NCI-H1436 treated with DMSO at 0.1 percent for 48 hours (cell line): ENCODE data around the gene ARHGEF28.

ENCODE experiments used
- DNase-seq: peaks from one replicate; lab custom pipeline; 2025; lab: John Stamatoyannopoulos, UW

Gene ARHGEF28

DNA sequence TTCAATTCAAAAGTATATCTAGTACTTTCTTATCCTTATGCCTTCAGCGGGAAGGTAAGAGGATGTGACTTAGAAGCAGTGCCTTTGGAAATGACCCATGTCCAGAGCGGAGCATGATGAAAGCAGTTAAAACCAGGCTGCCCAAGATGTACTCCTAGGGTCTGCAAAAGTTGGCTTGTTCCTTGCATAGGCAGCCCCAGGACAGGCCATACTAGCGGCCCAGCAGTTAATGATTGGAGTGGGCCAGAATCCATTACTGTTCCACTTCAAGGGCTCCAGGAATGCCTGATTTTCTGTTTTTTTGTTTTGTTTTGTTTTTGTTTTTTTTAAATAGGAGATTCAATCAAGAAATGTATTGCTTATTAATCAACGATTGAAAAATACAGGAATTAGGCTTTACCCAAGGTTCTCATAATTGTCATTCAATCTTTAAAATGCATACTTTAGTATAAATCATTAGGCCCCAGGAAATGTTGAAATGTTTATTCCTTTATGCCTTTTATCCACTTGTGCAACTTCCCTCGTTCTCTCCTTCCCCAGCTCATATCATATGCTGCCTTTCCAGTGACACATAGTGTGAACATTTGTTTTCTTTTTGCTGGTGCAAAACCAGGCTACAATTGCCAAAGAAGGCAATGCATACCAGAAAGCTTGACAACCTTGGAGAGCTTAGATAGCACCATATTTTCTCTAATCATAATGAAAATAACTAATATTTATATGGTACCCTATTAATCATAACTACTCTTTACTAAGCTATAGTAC is 190.8 kb downstream of the ARHGEF28 start:
- no peak for DNase-seq

GRCh38 chr5:73818357-73818756 is 192.4 kb downstream of the ARHGEF28 start:
- no peak for DNase-seq

- DNase-seq = no peak
Measured at GRCh38 chr5:73820326-73820725, 194.3 kb downstream of the ARHGEF28 start.

GRCh38 chr5:73821003-73821402 is 195.0 kb downstream of the ARHGEF28 start:
- no peak for DNase-seq

DNA sequence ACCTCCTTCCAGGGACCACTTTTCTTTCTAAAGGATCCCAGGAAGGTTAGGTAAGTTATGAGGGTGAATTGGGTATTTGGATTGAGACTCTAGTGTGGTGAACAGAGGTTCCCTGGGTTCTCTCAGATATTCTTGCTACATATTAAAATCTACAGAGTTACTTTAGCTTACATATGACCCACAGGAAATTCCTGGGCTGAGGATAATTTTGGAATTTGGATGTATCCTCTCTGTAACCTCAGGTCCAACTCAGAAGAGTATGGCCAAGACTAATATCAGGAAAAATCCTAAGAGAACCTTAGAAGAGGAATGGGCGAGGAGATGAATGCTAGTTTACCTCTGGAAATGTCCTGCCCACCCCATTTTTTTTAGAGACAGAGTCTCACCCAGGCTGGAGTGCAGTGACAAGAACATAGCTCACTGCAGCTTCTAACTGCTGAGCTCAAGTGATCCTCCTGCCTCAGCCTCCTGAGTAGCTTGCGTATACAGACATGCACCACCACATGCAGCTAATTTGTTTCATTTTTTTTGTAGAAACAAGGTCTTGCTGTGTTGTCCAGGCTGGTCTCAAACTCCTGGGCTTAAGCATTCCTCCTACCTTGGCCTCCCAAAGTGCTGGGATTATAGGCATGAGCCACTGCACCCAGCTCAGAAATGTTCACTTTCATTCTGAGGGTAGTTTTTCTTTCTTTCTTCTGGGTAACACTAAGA is 196.4 kb downstream of the ARHGEF28 start:
- no peak for DNase-seq

DNA sequence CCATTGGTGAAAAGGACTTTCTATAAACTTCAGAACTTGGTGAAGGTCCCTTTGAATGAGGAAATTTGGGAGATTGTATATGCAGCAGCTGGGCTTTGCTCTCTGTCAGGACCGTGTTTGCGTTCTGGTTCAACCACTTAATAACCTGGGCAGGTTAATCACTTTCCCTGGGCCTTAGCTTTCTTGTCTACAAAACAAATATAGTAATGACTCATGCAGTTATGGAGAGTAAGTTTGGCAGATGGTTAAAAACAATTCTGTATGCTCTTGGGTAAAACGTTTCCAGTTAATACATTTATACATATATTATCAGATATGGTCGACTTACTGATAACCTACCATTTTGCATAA is 197.0 kb downstream of the ARHGEF28 start:
- no peak for DNase-seq

DNA sequence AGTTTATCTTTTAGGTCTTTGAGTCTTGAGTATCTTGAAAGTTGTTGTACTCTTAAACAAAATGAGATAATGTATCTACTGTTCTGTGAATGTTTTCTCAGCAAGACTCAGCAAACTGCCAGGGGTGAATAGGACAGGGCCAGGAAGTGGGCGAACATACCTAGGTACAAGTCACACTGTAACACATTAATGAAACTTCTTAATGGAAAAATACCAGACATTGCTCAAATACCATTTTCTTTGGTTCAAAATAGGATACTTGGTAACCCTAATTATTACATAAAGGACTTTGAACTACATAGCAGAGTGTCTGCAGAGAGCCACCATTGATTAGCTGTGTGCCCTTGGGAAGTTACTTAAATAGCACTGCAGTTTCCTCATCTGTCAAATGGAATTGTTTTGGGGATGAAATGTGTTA is 197.5 kb downstream of the ARHGEF28 start:
- DNase-seq = no peak

DNA sequence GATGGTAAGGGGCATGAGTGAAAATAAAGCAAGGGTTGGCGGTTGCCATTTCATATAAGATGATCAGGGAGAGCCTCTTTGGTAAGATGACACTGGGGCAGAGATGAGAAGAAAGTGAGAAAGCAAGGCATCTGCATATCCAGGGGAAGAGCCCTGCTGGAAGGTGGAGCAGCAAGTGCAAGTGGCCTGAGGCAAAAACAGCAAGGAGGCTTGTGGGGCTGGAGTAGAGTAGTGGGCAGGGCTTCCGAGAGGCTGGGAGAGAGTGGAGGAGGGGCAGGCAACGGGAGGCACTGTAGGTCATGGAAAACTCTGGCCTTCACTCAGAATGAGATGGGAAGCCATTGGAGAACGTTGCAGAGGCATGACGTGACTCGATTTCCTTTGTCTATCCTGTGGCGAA is 199.2 kb downstream of the ARHGEF28 start:
- no peak for DNase-seq

DNA sequence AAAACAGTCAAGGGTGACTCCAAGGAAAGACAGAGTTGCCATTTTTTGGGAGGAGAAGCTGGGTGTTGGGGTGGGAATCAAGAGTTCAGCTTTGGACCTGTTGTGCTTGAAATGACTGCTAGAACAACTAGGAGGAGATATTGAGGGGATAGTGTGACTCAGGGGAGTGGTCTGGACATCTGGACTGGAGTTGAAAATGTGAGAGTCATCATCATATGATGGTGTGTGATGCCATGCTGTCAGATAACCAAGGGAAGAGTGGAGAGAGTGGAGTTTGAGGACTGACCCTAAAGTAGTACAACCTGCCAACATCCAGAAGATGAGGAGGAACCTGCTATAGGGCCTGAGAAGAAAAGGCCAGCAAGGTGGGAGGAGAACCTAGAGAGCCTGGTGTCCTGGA is 199.7 kb downstream of the ARHGEF28 start:
- no peak for DNase-seq

DNA sequence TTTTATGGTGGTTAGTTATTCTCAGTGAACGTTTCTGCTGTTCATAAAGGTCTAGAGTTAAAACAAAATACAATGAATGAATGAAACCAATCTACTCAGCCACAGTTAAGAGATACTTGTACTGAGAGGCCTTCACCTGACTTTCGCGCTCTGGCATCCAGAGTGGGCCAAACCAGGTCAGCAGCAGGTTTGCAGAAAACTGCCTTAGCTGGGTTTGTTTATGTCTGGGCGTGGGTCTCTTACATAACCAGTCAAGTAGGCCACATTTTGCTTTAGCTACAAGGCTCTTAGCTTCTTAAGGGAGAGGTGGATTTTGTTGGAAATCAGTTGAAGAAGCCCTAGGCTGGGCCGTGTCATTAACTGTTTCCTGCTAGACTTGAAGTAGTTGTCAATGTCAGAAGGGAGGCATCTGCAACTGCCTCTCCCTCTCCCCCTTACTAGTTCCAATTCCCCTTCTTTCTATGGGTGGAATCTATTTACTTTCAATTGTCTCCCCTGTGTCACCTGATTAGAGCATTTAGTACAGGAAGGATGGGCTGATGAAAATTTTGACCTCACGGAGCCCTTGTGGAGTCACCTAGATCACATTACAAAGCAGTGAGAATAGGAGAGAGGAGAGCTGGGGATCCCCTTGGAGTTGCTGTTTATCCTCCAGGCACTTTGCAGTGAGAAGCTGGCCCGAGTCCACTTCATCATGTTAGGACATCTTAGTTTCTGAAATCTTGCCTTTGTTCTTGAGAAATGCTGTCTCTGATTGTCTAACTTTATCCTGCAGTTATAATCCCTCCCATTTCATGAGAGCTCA is 200.5 kb downstream of the ARHGEF28 start:
- no peak for DNase-seq

GRCh38 chr5:73827106-73827450 is 201.1 kb downstream of the ARHGEF28 start:
- DNase-seq = no peak

GRCh38 chr5:73828465-73828864 is 202.5 kb downstream of the ARHGEF28 start:
- DNase-seq = no peak

GRCh38 chr5:73830646-73831045 is 204.7 kb downstream of the ARHGEF28 start:
- DNase-seq = no peak

GRCh38 chr5:73831066-73831465 is 205.1 kb downstream of the ARHGEF28 start:
- no peak for DNase-seq

DNA sequence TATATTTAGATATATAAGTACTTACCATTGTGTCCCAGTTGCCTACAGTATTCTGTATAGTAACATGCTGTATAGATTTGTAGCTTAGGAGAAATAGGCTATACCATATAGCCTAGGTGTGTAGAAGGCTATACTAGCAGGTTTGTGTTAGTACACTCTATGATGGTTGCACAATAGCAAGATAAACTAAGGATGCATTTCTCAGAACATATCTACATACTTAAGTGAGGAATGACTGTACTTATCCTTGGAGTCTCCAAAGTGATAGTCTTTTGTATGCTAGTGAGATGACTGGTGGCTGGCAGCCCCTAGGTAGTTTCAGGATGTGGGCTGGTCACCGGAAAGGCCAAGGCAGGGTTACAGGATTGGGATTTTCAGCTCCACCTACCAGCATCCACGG is 208.7 kb downstream of the ARHGEF28 start:
- no peak for DNase-seq

DNA sequence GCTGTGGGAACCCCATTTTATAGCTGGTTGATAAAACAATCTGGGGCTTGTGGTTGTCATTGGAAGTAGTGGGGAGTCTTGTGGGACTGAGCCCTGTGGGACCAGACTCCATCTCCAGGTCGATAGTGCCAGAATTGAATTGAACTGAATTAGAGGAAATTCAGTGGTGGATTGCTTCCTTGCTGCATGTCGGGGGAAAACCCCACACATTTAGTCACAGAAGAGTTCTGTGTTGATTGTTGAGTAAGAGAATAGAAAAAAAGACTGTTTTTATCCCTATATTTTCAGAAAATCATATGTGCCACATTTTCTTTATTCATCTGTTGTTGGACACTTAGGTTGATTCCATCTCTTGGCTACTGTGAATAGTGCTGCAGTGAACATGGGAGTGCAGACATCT is 209.7 kb downstream of the ARHGEF28 start:
- DNase-seq = no peak

GRCh38 chr5:73836607-73837006 is 210.6 kb downstream of the ARHGEF28 start:
- DNase-seq = no peak

DNA sequence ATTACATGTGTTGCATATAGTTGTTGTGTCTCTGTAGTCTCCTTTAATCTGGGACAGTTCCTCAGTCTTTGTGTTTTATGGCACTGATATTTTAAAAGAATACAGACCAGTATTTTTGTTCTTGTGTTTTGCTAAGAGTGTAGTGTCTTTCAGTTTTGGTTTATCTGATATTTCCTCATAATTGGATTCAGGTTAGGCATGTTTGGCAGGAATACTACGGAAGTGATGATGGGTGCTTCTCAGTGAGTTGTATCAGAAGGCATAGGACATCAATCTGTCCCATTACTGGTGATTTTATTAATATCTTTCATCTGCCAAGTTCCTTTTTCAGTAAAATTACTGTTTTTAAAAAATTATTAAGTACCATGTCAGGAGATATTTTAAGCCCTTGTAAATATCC is 212.9 kb downstream of the ARHGEF28 start:
- DNase-seq = no peak

GRCh38 chr5:73841641-73842040 is 215.6 kb downstream of the ARHGEF28 start:
- no peak for DNase-seq

DNA sequence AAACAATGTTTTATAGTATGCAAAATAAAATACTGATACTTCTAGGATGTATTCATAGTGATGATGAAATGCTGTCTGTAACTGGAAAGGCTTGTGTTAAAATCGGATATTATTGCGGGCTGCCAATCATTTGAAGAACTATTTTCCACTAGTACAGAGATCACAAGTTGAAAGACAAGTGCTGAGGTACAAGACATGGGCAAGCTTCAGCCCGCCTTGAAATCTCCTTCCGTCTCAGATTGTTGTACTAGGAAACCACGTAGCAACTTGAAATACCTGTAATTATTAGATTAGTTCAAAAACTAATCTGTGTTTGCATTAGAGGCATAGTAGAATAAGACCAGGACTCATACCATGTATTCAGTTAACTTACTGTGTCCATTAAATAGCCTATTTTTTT is 218.2 kb downstream of the ARHGEF28 start:
- DNase-seq = no peak

DNA sequence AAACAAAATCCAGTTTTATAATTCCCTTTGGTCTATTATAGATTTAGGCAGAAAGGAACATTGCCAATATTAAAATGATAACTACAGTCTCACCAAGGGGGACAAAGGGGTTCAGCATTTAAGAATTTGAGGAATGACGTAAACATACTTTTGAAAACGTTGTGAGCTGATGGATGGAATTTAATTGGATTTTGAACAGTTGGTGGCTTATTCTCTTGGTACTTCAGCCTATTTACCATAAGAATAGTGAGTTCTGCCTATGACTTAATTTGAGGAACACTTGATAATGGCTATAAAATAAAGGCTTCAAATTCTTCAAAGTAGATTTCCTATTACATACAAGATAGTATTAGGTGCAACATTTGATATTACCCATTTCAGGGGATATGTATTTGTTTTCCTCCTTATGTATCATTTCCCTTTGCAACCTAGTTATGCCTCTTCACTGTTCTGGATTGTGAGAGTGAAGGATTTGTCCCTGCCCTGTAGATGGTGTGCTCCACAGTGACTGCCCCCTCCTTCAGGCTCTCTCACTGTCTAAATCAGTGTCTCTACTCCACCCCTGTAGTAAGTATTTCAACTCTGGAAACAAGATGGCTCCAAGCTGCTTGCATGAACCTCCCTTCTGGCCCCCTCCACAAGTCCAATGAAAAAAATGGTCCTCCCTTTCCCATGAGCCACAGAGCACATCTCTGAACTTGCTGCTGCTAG is 225.6 kb downstream of the ARHGEF28 start:
- no peak for DNase-seq

DNA sequence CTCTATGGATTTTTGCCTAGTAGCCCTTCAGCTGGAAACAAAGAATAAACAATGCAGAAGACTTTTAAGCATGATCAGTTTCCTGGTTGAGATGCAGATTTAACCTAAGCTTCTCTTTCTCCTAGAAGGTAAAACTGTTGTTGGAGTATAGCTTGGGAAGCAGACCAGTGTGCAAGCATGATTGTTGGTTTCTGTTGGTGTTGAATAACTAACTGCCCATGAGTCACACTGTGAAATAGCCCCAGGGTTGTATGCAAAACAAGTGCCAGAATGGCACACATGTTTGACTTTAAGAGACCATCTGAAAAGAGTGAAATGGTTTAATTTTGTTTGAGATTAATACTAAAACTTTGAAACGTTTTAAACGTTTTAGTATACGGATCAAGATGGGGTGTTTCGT is 227.1 kb downstream of the ARHGEF28 start:
- no peak for DNase-seq
